Measurements from ENCODE around the gene TXNRD1.

The TXNRD1 gene

GRCh38 chr12:104297477-104298113 is 82.0 kb downstream of the TXNRD1 start:
- Histone ChIP-seq H3K9me3 (ENCODE audit: low read length) (no peaks in the 10 kb centered on the region), H3K27me3 (ENCODE audit: control insufficient read depth in 1 of 2, insufficient read depth in 2 of 2, low read length in 2 of 2) (no peaks in the 10 kb centered on the region), H3K36me3 (ENCODE audit: insufficient read depth, low read length) (peaks cover 22% of the 10 kb centered on the region), H3K27ac (ENCODE audit: low read depth, low read length) (no peak overlapping the region), H3K9ac (ENCODE audit: low read length) (no peak overlapping the region), H3K4me1 (ENCODE audit: insufficient read depth, low read length) (peaks cover 29% of the 10 kb centered on the region), H3K4me3 (ENCODE audit: low read depth in 1 of 2, low read length in 2 of 2) (no peak overlapping the region)

DNA sequence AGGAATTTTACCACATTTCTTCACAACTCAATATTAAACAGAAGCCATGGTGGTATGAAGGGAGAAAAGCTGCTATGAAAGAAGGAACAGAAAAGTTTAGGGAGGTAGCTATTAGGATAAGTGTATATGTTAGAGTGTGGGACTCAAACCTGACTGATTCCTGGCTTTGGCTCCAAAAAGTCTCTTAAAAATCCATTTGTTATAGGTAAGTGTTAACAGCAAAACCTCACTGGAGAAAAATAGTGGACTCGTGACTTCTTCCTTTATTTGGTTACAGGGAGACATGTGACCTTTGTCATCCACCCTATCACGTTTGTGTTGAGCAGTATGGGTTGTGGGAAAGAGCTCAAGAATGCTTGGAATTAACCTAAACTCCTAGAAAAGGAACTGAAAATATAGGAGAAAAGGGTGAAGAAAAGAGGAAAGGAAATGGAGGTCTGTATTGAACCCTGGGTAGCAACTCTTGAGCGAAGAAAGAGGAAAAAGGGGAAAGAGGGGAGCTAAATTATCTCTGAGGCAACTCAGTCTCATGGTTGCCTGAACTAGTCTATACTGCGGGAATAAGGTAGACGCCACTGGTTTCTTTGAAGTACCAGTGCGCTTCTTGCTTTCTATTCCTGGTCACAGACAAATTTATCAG is 84.4 kb downstream of the TXNRD1 start:
- H3K27me3 ChIP-seq (ENCODE audit: control insufficient read depth in 1 of 2, insufficient read depth in 2 of 2, low read length in 2 of 2): no peaks in the 10 kb centered on the region
- H3K27ac ChIP-seq (ENCODE audit: low read depth, low read length): no peak overlapping the region
- no peaks in the 10 kb centered on the region for H3K9me3 ChIP-seq (ENCODE audit: low read length)
- H3K9ac ChIP-seq (ENCODE audit: low read length): no peak overlapping the region
- H3K36me3 ChIP-seq (ENCODE audit: insufficient read depth, low read length): peaks cover 15% of the 10 kb centered on the region
- peaks cover 44% of the 10 kb centered on the region for H3K4me1 ChIP-seq (ENCODE audit: insufficient read depth, low read length)
- H3K4me3 ChIP-seq (ENCODE audit: low read depth in 1 of 2, low read length in 2 of 2): no peak overlapping the region

- peaks cover 43% of the 10 kb centered on the region for H3K4me1 ChIP-seq (ENCODE audit: insufficient read depth, low read length)
- H3K27ac ChIP-seq (ENCODE audit: low read depth, low read length): peak within 1 kb of the TSS; percentile 75
- no peaks in the 10 kb centered on the region for H3K27me3 ChIP-seq (ENCODE audit: control insufficient read depth in 1 of 2, insufficient read depth in 2 of 2, low read length in 2 of 2)
- H3K36me3 ChIP-seq (ENCODE audit: insufficient read depth, low read length): no peaks in the 10 kb centered on the region
- peak within 1 kb of the TSS; percentile 52 for H3K9ac ChIP-seq (ENCODE audit: low read length)
- peak within 1 kb of the TSS; percentile 49 to 70 for H3K4me3 ChIP-seq (ENCODE audit: low read depth in 1 of 2, low read length in 2 of 2)
- H3K9me3 ChIP-seq (ENCODE audit: low read length): no peaks in the 10 kb centered on the region
These were observed 88.1 kb downstream of the TXNRD1 start, which contains the start of gene EID3 for GRCh38 chr12:104303538-104304151. Gene EID3, plus strand, starts transcription at chr12:104303739. Its CDS starts 196 bp downstream, at chr12:104303935.

GRCh38 chr12:104304261-104305009 is 88.9 kb downstream of the TXNRD1 start:
- Histone ChIP-seq H3K36me3 (ENCODE audit: insufficient read depth, low read length) (no peaks in the 10 kb centered on the region), H3K4me1 (ENCODE audit: insufficient read depth, low read length) (peaks cover 43% of the 10 kb centered on the region), H3K4me3 (ENCODE audit: low read depth in 1 of 2, low read length in 2 of 2) (peak overlapping the region; percentile 49 to 70), H3K27ac (ENCODE audit: low read depth, low read length) (peak overlapping the region; percentile 75), H3K9me3 (ENCODE audit: low read length) (no peaks in the 10 kb centered on the region), H3K27me3 (ENCODE audit: control insufficient read depth in 1 of 2, insufficient read depth in 2 of 2, low read length in 2 of 2) (no peaks in the 10 kb centered on the region), H3K9ac (ENCODE audit: low read length) (peak overlapping the region; percentile 49)

DNA sequence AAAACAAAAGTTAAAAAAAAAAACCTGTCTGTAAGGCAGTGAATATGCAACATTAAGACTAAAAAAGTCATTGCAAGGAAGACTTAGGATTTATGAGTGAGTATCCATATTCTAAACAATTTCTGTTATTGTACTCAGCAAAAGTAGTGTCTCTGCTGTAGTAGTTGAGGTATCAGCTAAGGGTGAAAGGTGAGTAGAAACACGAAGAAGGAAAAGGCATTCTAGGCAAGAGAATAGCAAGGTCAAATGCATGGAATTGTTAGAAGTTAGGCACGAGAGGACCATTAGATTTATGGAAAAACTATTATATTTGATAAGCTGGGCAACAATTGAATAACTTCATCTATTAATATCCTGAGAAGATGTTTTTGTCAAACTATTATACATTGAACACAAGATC is 89.8 kb downstream of the TXNRD1 start:
- Histone ChIP-seq H3K9ac (ENCODE audit: low read length) (no peak overlapping the region), H3K4me1 (ENCODE audit: insufficient read depth, low read length) (peaks cover 40% of the 10 kb centered on the region), H3K27me3 (ENCODE audit: control insufficient read depth in 1 of 2, insufficient read depth in 2 of 2, low read length in 2 of 2) (no peaks in the 10 kb centered on the region), H3K9me3 (ENCODE audit: low read length) (no peaks in the 10 kb centered on the region), H3K27ac (ENCODE audit: low read depth, low read length) (no peak overlapping the region), H3K4me3 (ENCODE audit: low read depth in 1 of 2, low read length in 2 of 2) (no peak overlapping the region), H3K36me3 (ENCODE audit: insufficient read depth, low read length) (no peaks in the 10 kb centered on the region)

GRCh38 chr12:104306376-104306775 is 90.8 kb downstream of the TXNRD1 start:
- peaks cover 6% of the 10 kb centered on the region for H3K36me3 ChIP-seq (ENCODE audit: insufficient read depth, low read length)
- peaks cover 40% of the 10 kb centered on the region for H3K4me1 ChIP-seq (ENCODE audit: insufficient read depth, low read length)
- no peak overlapping the region for H3K9ac ChIP-seq (ENCODE audit: low read length)
- H3K27ac ChIP-seq (ENCODE audit: low read depth, low read length): no peak overlapping the region
- H3K4me3 ChIP-seq (ENCODE audit: low read depth in 1 of 2, low read length in 2 of 2): no peak overlapping the region
- no peaks in the 10 kb centered on the region for H3K27me3 ChIP-seq (ENCODE audit: control insufficient read depth in 1 of 2, insufficient read depth in 2 of 2, low read length in 2 of 2)
- no peaks in the 10 kb centered on the region for H3K9me3 ChIP-seq (ENCODE audit: low read length)

- H3K4me3 ChIP-seq (ENCODE audit: low read depth in 1 of 2, low read length in 2 of 2): no peak overlapping the region
- H3K9me3 ChIP-seq (ENCODE audit: low read length): no peaks in the 10 kb centered on the region
- H3K27me3 ChIP-seq (ENCODE audit: control insufficient read depth in 1 of 2, insufficient read depth in 2 of 2, low read length in 2 of 2): no peaks in the 10 kb centered on the region
- no peak overlapping the region for H3K27ac ChIP-seq (ENCODE audit: low read depth, low read length)
- peaks cover 40% of the 10 kb centered on the region for H3K4me1 ChIP-seq (ENCODE audit: insufficient read depth, low read length)
- H3K9ac ChIP-seq (ENCODE audit: low read length): no peak overlapping the region
- peaks cover 11% of the 10 kb centered on the region for H3K36me3 ChIP-seq (ENCODE audit: insufficient read depth, low read length)
These were observed 91.5 kb downstream of the TXNRD1 start for GRCh38 chr12:104306943-104307654.

DNA sequence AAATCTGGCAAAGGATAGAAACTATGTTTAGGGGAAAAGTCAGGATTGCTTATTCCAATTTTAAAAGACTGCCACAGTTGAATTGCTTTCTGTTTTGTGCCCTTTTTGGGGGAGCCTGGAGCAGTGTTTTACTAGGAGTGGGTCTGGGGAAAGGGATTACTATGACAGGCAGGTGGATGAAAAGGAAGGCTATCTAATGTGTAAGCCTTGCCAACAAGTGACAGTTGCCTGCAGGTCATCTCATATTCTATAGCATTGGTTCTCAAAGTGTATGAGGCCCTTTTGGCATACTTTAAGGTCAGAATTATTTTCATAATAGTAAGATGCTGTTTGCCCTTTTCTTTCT is 92.0 kb downstream of the TXNRD1 start:
- H3K9ac ChIP-seq (ENCODE audit: low read length): no peak overlapping the region
- H3K4me1 ChIP-seq (ENCODE audit: insufficient read depth, low read length): peaks cover 40% of the 10 kb centered on the region
- peaks cover 16% of the 10 kb centered on the region for H3K36me3 ChIP-seq (ENCODE audit: insufficient read depth, low read length)
- H3K27ac ChIP-seq (ENCODE audit: low read depth, low read length): no peak overlapping the region
- no peaks in the 10 kb centered on the region for H3K27me3 ChIP-seq (ENCODE audit: control insufficient read depth in 1 of 2, insufficient read depth in 2 of 2, low read length in 2 of 2)
- H3K9me3 ChIP-seq (ENCODE audit: low read length): no peaks in the 10 kb centered on the region
- H3K4me3 ChIP-seq (ENCODE audit: low read depth in 1 of 2, low read length in 2 of 2): no peak overlapping the region

GRCh38 chr12:104309446-104309993 is 93.9 kb downstream of the TXNRD1 start:
- no peak overlapping the region for H3K27ac ChIP-seq (ENCODE audit: low read depth, low read length)
- peaks cover 35% of the 10 kb centered on the region for H3K36me3 ChIP-seq (ENCODE audit: insufficient read depth, low read length)
- H3K4me1 ChIP-seq (ENCODE audit: insufficient read depth, low read length): peaks cover 26% of the 10 kb centered on the region
- no peaks in the 10 kb centered on the region for H3K9me3 ChIP-seq (ENCODE audit: low read length)
- no peak overlapping the region for H3K9ac ChIP-seq (ENCODE audit: low read length)
- no peak overlapping the region for H3K4me3 ChIP-seq (ENCODE audit: low read depth in 1 of 2, low read length in 2 of 2)
- no peaks in the 10 kb centered on the region for H3K27me3 ChIP-seq (ENCODE audit: control insufficient read depth in 1 of 2, insufficient read depth in 2 of 2, low read length in 2 of 2)

GRCh38 chr12:104310751-104311633 is 95.4 kb downstream of the TXNRD1 start:
- Histone ChIP-seq H3K9me3 (ENCODE audit: low read length) (no peaks in the 10 kb centered on the region), H3K27me3 (ENCODE audit: control insufficient read depth in 1 of 2, insufficient read depth in 2 of 2, low read length in 2 of 2) (no peaks in the 10 kb centered on the region), H3K9ac (ENCODE audit: low read length) (no peak overlapping the region), H3K36me3 (ENCODE audit: insufficient read depth, low read length) (peaks cover 39% of the 10 kb centered on the region), H3K4me3 (ENCODE audit: low read depth in 1 of 2, low read length in 2 of 2) (no peak overlapping the region), H3K4me1 (ENCODE audit: insufficient read depth, low read length) (peaks cover 17% of the 10 kb centered on the region), H3K27ac (ENCODE audit: low read depth, low read length) (no peak overlapping the region)

Data from muscle layer of colon (tissue), 2 donors.